ENCODE measurements around the gene LRRC59.

LRRC59 gene

DNA sequence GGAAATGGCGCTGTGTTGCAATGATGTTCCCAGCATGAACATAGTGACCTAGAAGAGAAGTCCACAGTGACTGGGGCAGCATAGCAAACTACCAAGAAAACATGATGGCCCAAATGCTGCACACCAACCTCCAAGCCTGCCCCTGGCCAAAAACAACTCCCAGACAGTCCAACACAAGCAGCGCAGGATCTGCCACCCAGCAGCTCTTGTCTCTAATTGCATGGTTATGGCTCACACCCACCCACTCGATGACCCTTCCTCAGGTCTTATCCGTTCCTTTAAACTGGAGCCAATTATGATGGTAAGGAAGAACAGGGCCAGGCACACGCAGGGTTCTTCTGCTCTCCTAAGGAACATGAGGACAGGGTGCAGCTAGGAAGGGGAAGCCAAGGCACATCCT lies 27.3 kb downstream of the LRRC59 start:
- Histone ChIP-seq H3K9me3 (ENCODE audit: insufficient read depth, low read length) (no peaks in the 10 kb centered on the region), H3K79me2 (ENCODE audit: low read length) (peaks cover 30% of the 10 kb centered on the region), H3K27me3 (ENCODE audit: low read depth, low read length) (no peaks in the 10 kb centered on the region), H2AFZ (ENCODE audit: low read depth, low read length) (no peak overlapping the region), H4K20me1 (ENCODE audit: insufficient read depth, low read length) (0 out of 2 replicates have a peak, but pooled peaks cover 4% of the 10 kb centered on the region), H3K27ac (ENCODE audit: low read length) (no peak overlapping the region), H3K9ac (ENCODE audit: low read length) (no peak overlapping the region), H3K36me3 (replicated peaks; ENCODE audit: low read depth, low read length) (peaks cover 51% of the 10 kb centered on the region), H3K4me3 (ENCODE audit: low read length) (no peak overlapping the region), H3K4me2 (ENCODE audit: low read length) (no peak overlapping the region), H3K4me1 (ENCODE audit: low read length) (peaks cover 15% of the 10 kb centered on the region)
- no peak for TF ChIP-seq CTCF (IDR thresholded peaks at IDR 0.05; ENCODE audit: low read depth, low read length)

DNA sequence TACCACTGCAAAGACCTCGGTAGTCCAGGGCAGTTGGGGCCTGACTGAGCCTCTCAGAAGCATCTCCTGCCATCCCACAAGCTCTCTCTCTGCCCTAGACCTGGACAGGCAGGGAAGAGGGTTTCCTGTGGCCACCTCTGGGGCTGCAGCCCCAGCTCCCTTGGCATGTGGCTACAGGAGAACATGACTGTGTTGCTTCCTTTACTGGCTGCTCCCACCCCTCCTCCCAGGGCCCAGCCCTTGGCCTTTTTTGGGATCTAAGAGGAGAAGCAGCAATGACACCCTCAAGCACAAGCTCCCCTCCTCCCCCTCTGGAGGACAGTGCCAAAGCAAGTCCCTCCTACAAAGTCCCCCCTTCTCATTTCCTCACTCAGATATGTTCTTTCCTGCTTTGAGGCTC lies 29.9 kb downstream of the LRRC59 start:
- H3K4me3 ChIP-seq (ENCODE audit: low read length), result no peak overlapping the region
- H3K27me3 ChIP-seq (ENCODE audit: low read depth, low read length), result no peaks in the 10 kb centered on the region
- H3K79me2 ChIP-seq (ENCODE audit: low read length), result peaks cover 18% of the 10 kb centered on the region
- no peak overlapping the region for H3K9ac ChIP-seq (ENCODE audit: low read length)
- H3K4me1 ChIP-seq (ENCODE audit: low read length), result peaks cover 10% of the 10 kb centered on the region
- H3K36me3 ChIP-seq (replicated peaks; ENCODE audit: low read depth, low read length), result peaks cover 51% of the 10 kb centered on the region
- no peaks in the 10 kb centered on the region for H3K9me3 ChIP-seq (ENCODE audit: insufficient read depth, low read length)
- no peak overlapping the region for H3K27ac ChIP-seq (ENCODE audit: low read length)
- no peak overlapping the region for H3K4me2 ChIP-seq (ENCODE audit: low read length)
- H4K20me1 ChIP-seq (ENCODE audit: insufficient read depth, low read length), result peaks cover 4% of the 10 kb centered on the region; the same call in 1 of the 2 replicates
- H2AFZ ChIP-seq (ENCODE audit: low read depth, low read length), result no peak overlapping the region
- TF ChIP-seq EZH2phosphoT487 (IDR thresholded peaks at IDR 0.05; ENCODE audit: low read depth), result no peak
- TF ChIP-seq CTCF (IDR thresholded peaks at IDR 0.05; ENCODE audit: low read depth, low read length), result no peak

GRCh38 chr17:50365649-50366393 lies 31.5 kb downstream of the LRRC59 start:
- H3K79me2 ChIP-seq (ENCODE audit: low read length), result peaks cover 2% of the 10 kb centered on the region; the same call in 1 of the 2 replicates
- no peak overlapping the region for H3K27ac ChIP-seq (ENCODE audit: low read length)
- no peaks in the 10 kb centered on the region for H3K9me3 ChIP-seq (ENCODE audit: insufficient read depth, low read length)
- H2AFZ ChIP-seq (ENCODE audit: low read depth, low read length), result no peak overlapping the region
- H3K36me3 ChIP-seq (replicated peaks; ENCODE audit: low read depth, low read length), result peaks cover 47% of the 10 kb centered on the region
- TF ChIP-seq CTCF (IDR thresholded peaks at IDR 0.05; ENCODE audit: low read depth, low read length) (no peak), EZH2phosphoT487 (IDR thresholded peaks at IDR 0.05; ENCODE audit: low read depth) (no peak)
- peaks cover 3% of the 10 kb centered on the region; the same call in 1 of the 2 replicates for H3K4me1 ChIP-seq (ENCODE audit: low read length)
- no peak overlapping the region for H3K9ac ChIP-seq (ENCODE audit: low read length)
- H3K27me3 ChIP-seq (ENCODE audit: low read depth, low read length), result no peaks in the 10 kb centered on the region
- no peaks in the 10 kb centered on the region; the same call in 1 of the 2 replicates for H4K20me1 ChIP-seq (ENCODE audit: insufficient read depth, low read length)
- no peak overlapping the region for H3K4me3 ChIP-seq (ENCODE audit: low read length)
- no peak overlapping the region for H3K4me2 ChIP-seq (ENCODE audit: low read length)

DNA sequence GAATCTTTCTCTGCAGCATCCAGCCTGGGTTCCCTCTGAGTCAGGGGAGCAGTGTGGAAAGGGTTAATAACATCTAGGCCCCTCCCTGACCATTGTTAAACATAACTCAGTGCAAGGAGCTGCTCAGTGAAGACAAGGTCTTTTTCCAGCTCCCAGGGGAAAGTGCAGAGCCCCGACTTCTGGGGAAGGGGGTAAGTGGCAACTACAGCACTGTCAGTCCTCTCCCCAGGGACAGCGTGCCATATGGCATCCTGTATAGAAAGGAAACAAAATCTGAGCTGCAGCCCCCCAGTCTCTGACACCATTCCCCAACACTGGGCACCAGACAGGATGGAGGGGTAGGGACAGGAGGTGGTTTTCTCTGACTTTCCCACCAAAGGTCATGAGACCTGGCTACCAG lies 32.2 kb downstream of the LRRC59 start:
- no peaks in the 10 kb centered on the region for H3K27me3 ChIP-seq (ENCODE audit: low read depth, low read length)
- peaks cover 3% of the 10 kb centered on the region; the same call in 1 of the 2 replicates for H3K4me1 ChIP-seq (ENCODE audit: low read length)
- H3K9me3 ChIP-seq (ENCODE audit: insufficient read depth, low read length), result no peaks in the 10 kb centered on the region
- no peak overlapping the region for H3K4me3 ChIP-seq (ENCODE audit: low read length)
- no peak overlapping the region for H2AFZ ChIP-seq (ENCODE audit: low read depth, low read length)
- TF ChIP-seq CTCF (IDR thresholded peaks at IDR 0.05; ENCODE audit: low read depth, low read length), result no peak
- TF ChIP-seq EZH2phosphoT487 (IDR thresholded peaks at IDR 0.05; ENCODE audit: low read depth), result no peak
- H4K20me1 ChIP-seq (ENCODE audit: insufficient read depth, low read length), result no peaks in the 10 kb centered on the region; the same call in 1 of the 2 replicates
- H3K4me2 ChIP-seq (ENCODE audit: low read length), result no peak overlapping the region
- H3K9ac ChIP-seq (ENCODE audit: low read length), result no peak overlapping the region
- H3K79me2 ChIP-seq (ENCODE audit: low read length), result no peaks in the 10 kb centered on the region
- peaks cover 40% of the 10 kb centered on the region for H3K36me3 ChIP-seq (replicated peaks; ENCODE audit: low read depth, low read length)
- no peak overlapping the region for H3K27ac ChIP-seq (ENCODE audit: low read length)

All from OCI-LY3 (cell line).